HG02763 (cell line): Measurements from ENCODE around the gene AGFG2.

ENCODE experiments used
- ATAC-seq: cut with Tn5 transposase; IDR thresholded peaks from one replicate; pipeline ENCODE4 v1.9.1; 2021; ENCODE audit warnings: mild to moderate bottlenecking, moderate library complexity; ENCODE audit not compliant: unreplicated experiment

The AGFG2 gene

GRCh38 chr7:100583132-100584053, 44.4 kb downstream of the AGFG2 start:
- no peak for ATAC-seq

DNA sequence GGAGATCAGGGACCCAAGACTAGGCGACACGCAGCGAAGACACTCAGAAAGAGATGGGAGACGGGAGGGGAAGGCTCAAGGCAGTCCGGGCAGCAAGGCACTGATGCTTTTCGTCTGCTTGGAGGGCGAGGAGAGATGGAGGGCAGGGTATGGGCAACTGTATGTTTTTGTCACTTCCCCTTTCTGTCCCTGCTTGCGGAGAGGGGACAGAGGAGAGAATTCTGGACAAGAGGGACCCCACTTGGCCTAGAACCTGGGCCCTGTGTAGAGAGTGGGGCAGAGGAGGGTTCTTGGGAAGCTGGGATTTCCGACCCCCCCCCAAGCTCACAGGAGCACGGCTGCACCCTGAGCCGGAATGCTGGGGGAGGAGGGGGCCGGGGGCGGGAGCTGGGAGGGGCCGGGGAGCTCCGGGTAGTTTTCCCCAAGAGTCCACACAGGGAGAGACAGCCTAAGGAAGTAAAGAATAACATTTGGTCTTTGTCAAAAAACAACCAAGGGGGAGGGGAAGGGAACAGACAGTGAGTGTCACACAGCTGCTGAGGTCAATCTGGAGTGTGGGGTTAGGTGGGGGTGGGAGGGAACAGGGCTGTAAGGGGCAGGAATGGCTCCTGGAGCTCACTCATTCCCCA, 45.2 kb downstream of the AGFG2 start:
- no peak for ATAC-seq

GRCh38 chr7:100584683-100585510, 45.9 kb downstream of the AGFG2 start:
- no peak for ATAC-seq

DNA sequence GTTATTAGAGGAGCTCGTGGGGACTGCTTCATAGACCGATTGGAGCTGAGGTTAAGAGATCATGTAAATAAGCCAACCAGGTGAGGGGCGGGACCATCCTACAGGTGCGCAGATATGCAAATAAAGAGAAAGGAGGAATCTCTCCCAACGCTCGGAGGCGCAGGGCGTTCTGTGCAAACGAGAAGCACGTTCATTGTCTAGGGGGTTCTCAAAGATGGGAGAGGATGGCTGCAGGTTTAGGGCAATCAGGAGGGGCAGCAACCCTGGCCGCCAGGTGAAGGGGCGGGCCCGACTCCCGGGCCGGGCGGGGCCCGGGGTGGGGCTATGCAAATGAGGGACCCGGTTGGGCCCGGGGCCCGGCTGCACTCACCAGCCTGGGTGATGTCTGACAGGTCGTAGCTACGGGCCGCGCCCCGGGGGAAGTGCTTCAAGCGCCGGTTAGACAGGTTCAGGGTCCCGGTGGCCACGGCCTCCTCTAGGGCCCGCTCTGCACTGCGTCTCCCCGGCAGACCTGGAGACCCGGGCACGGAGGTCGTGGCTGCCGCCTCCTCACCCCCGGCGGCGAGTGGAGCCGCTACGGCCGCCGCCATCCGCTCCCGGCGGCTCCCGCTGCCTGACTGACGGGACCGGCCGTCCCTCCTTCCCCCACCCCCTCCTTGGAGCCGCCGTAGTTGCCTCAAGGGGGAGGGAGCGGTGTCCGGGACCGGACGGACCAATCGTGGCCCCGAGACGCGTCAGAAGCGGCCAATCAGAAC, 46.7 kb downstream of the AGFG2 start, which contains the start of gene LRCH4:
Gene LRCH4 (minus strand): TSS at position 619 of the 755 bp plus-strand sequence. CDS start 29 bp downstream, at position 590.
- peak; percentile 24 for ATAC-seq

DNA sequence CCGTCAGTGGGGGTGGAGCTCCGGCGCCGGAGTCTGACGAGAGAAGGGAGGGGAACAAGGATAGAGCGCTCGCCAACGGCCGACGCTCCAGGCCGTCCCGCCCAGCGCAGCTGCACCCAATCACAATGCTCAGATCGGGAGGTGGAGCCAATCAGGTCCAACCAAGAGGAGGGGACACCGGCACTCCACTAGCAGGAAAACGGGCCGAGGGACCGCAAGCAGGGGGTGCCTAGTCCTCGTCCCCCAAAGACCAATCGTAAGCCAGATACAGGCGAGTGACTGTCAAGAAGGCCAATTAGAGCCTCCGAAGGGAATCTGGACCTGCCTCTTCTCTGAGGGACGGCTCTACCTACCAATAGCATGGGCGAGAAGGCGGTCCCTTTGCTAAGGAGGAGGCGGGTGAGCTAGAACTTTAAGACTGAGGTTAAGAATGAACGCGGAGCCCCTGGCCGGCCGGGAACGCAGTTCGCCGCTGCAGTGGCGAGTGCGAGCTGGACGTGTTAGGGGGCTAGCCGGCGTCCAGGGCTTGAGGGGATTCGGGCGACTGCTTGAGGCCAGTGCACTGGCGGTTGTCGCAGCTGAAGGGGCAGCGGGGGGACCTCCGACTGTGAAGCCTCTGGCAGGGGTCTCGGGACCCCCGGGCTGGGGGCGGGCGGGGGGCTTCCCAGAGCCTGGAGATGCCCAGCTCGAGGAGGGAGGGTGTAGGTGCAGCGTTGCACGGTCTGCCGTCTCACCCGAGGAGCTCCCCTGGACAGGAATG, 47.4 kb downstream of the AGFG2 start, which contains the start of gene FBXO24:
Gene FBXO24 (plus strand): TSS at position 63 of the 760 bp plus-strand sequence. CDS start 298 bp downstream, at position 361.
- ATAC-seq: peak; percentile 84

DNA sequence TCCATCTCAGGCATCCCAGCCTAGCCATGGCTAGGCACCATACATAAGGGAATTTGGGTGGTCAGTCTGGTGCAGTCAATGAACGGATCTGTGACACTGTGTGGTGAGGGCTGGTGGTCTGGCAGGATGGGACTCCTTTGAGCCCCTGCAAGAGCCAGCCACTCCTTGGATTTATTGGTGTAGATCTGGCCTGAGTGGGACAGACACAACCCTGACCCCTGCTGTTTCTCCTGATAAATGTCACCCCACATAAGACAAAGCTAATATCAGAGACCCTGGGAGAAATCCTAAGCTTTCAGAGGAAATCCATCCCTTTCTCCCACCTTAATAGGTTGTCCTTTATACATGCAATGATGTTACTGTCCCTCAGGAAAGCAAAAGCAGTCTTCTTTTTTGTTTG, 49.4 kb downstream of the AGFG2 start:
- no peak for ATAC-seq

DNA sequence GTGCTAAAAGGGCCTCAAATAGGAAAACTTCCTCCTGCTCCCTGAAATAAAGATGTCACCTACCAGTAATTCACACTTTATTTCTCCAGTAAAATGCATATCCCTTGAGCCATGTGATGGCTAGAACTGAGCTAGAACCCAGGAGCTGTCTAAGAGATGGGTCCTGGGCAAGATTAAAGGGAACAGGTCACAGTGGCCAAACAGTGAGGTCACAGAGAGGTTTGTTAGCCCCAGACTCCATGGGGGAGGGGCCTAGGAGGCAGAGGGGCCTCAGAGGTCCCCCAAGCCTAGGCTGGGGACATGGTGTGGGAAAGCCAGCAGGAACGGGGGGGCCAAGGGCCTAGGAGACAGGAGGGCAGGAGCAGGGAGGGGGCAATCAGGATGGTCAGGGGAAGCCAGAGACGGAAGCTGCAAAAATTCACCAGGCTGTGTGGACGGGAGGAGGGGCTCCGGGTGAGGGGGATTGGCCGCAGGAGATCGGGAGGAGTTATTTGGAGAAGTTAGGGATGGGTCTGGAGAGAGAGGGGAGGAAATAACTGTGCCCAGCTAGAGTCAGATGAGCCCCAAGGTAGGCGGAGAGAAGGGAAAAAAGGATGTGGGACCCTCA, 50.4 kb downstream of the AGFG2 start:
- ATAC-seq: no peak

GRCh38 chr7:100590077-100590737, 51.2 kb downstream of the AGFG2 start:
- ATAC-seq: no peak

DNA sequence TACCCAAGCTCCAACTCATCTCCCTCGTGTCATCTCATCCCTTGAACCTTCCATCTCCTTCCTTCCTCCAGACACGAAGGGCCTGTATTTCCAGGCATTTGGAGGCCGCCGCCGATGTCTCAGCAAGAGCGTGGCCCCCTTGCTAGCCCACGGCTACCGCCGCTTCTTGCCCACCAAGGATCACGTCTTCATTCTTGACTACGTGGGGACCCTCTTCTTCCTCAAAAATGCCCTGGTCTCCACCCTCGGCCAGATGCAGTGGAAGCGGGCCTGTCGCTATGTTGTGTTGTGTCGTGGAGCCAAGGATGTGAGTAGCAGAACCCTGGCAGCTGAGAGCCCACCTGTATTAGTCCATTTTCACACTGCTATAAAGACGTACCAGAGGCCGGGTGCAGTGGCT, 52.6 kb downstream of the AGFG2 start:
- ATAC-seq: no peak

DNA sequence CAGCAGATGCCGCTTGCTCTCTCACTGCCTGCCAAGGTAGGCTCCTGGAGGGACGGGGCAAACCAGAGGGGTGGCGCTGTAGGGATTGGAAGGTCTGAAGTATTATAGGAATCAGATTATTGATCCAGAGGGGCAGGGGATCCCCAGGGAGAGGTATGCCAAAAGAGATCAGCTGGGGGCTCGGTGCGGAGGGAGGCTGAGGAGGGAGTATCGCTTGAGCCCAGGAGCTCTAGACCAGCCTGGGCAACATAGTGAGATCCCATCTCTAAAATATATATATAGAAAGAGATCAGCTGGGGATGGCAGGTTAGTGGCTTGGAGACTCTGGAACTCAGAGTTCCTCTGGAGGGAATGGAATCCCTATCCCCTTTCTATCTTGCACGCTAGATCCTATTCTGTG, 56.2 kb downstream of the AGFG2 start:
- no peak for ATAC-seq

DNA sequence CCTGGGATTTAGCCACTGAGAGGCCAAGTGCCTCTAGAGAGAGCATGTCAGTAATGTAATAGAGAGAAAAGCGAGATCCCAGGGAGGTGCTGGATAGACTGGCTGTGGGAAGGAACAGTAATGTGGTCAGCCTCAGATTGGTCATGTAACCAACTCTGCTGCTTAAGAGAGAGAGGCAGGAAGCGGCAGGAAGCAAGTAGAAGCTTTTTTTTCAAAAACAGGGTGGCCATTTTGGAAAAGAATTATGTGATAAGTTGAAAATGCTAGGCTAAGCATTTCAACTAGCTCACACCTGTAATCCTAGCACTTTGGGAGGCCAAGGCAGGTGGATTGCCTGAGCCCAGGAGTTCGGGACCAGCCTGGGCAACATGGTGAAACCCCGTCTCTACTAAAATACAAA, 59.4 kb downstream of the AGFG2 start:
- ATAC-seq: no peak

GRCh38 chr7:100599911-100600729, 61.1 kb downstream of the AGFG2 start:
- no peak for ATAC-seq

DNA sequence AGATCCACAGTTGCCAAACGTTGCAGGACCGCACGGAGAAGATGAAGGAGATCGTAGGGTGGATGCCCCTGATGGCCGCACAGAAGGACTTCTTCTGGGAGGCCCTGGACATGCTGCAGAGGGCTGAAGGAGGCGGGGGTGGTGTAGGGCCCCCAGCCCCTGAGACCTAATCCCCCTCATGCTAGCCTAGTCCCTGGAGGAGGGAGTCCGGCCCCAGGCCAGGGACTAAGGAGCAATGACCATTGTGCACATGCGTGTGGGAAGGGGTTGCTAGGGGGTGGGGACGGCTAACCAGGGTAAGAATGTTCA, 61.7 kb downstream of the AGFG2 start:
- no peak for ATAC-seq

DNA sequence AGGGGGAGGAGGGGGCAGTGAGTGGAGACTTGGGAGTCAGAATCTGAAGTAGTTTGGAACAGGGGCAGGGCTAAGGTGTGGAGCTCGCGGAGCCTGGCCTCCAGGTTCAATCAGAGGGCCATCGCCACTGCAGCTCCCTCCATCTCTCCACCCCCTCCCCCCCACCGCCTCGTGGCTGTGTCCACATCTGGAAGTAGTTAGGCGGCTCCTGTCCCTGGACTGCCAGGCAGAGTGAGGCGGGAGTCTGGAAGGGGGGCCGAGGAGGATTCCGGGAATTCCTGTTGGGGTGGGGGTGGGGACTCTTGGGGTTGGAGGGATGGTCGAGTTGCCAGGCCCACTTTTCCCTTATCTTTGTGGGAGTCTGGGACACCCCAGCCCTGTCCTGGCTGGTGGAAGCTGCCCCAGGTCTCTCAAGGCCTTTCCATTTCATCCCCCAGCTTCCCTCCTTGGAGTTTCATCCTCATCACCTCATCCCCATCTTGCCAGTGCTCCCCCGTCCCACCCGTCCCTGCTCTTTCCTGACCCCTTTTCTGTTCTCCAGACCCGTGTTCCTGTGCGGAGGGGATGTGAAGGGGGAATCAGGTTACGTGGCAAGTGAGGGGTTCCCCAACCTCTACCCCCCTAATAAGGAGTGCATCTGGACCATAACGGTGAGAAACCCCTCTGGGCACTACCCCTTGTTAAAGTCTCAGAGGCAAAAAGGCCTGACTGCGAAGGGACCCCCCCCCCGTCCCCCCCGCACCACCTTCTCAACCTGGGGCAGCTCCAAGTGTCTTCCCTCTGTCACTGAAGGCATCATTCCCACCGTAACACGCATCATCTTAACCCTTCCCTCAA, 64.1 kb downstream of the AGFG2 start:
- no peak for ATAC-seq

GRCh38 chr7:100603726-100604027, 64.7 kb downstream of the AGFG2 start:
- ATAC-seq: no peak

DNA sequence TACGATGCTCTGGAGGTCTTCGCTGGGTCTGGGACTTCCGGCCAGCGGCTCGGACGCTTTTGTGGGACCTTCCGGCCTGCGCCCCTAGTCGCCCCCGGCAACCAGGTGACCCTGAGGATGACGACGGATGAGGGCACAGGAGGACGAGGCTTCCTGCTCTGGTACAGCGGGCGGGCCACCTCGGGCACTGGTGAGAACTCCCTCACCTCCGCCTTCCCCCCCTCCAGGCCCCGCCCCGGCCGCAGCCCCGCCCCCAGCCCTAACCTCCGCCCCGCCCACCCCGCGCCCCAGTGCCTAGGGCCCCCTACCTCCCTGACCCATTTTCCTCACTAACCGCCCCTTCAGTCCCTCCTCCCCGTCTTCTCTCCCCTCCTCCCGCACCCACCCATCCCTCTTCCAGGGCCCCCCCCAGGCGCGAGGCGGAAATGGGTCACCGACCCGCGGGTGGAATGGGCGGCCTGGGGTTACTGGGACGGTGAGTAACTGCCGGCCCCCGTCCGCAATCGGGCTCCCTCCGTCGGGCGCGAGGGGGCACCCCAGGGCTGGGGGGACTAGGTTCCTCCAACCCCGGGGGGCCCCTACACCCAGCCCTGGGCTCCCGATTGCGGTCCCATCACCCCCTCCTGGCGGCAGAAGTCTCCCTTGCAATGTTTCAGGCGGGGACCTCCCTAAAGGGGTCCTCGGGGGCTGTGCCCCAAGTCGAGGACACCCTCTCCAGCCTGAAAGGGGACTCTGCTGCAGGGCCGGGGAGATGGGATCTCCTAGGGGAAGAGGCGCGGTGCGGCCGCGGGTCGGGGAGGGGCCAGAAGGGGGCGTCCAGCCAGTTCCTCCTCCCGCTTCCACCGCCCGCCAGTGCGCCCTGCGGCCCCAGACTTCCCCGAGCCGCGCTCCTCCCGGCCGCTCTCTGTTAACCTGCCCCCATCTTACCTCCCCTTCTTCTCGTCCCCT, 65.3 kb downstream of the AGFG2 start:
- ATAC-seq: peak; percentile 55
